ENCODE measurements around the gene DLGAP1. TPM values are rescaled to one million over a fixed set of nuclear protein-coding genes. Genes with fewer than 3 reads are reported as not detected.

Gene DLGAP1
- total RNA-seq, 1 donor from 2014 or later, result 11.5 TPM

DNA sequence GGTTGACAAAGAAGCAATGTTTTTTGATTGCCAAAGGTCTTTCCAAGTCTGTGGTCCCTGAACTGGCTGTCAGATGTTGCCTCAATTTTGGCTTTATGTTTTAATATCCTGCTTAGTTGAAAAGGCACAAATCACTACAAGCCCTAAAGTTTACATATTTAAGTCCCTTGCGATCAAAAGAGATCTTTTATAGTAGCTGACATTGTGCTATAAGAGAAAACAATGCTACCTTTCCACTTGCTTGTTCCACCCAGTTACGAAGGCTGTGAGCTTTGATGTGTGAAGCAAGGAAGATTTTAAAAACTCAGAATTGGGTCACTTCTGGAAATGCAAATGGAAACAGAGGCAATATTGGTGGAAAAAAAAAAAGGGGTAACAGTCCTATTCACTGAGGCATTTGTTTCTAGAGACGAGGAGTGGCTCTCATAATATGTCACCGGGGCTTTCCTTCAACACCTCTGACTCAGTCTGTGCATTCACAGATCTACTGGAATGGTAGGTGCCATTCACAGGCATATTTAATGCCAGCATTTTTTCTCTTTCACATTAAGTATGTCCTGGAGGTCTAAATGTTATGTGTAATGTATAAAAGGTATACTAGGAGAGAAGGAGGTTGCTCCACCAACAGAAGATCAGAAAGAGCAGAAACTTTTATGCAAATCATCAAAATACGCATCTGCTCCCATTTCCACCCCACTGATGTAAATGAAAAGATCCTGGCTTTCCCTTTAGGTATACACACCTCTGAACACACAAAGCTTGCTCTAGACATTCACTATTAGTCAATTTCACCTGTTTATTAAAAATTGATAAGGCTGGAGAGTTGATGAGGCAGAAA lies 913.3 kb downstream of the DLGAP1 start:
- Mint-ChIP-seq H3K27me3 (ENCODE audit: low read depth) (no peaks in the 10 kb centered on the region), H3K4me3 (no peak overlapping the region), H3K4me1 (peaks cover 32% of the 10 kb centered on the region), H3K36me3 (ENCODE audit: low read depth) (no peaks in the 10 kb centered on the region), H3K27ac (ENCODE audit: unreplicated experiment) (no peak overlapping the region), H3K9me3 (no peaks in the 10 kb centered on the region)
- no peak for TF ChIP-seq CTCF (conservative IDR thresholded peaks at IDR 0.05)
- DNase-seq (ENCODE audit: low read depth, low spot score), result no peak

DNA sequence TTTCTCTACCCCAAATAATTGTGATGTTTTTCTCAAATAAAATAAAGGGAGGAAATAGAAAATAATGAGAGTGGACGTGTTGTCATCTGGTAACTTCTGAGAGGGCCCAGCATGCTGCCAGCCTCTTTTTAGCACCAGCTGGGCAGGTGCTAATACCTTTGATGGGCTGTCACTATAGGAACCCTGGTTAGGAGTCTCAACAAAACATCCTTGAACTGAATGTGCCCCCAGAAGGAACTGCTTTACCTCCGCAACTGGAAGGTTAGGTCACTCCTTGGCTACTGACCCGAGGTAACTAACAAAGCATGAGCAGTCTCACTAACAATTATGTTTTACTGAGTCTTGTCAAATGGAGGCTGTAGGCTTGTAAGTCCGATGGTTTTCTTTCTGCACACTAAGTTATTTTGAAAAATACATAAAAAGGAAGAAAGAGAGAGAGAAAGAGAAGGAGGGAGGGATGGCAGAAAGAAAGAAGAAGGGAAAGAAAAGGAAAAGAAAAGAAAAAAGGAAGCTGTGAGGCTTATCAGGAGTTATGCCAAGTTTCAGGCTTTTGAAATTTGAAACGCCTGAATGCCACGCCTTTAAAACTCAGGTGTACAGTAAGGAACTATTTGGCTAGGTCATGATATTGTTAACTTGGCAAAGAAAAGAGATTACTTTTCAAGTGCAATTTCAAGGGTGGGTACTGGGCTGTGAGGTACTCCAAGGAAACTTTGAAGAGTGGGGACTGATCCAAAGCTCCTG lies 914.1 kb downstream of the DLGAP1 start:
- no peak for TF ChIP-seq CTCF (conservative IDR thresholded peaks at IDR 0.05)
- no peak for DNase-seq (ENCODE audit: low read depth, low spot score)
- Mint-ChIP-seq H3K27ac (ENCODE audit: unreplicated experiment) (no peak overlapping the region), H3K9me3 (no peaks in the 10 kb centered on the region), H3K4me1 (peaks cover 32% of the 10 kb centered on the region), H3K36me3 (ENCODE audit: low read depth) (no peaks in the 10 kb centered on the region), H3K4me3 (no peak overlapping the region), H3K27me3 (ENCODE audit: low read depth) (no peaks in the 10 kb centered on the region)

DNA sequence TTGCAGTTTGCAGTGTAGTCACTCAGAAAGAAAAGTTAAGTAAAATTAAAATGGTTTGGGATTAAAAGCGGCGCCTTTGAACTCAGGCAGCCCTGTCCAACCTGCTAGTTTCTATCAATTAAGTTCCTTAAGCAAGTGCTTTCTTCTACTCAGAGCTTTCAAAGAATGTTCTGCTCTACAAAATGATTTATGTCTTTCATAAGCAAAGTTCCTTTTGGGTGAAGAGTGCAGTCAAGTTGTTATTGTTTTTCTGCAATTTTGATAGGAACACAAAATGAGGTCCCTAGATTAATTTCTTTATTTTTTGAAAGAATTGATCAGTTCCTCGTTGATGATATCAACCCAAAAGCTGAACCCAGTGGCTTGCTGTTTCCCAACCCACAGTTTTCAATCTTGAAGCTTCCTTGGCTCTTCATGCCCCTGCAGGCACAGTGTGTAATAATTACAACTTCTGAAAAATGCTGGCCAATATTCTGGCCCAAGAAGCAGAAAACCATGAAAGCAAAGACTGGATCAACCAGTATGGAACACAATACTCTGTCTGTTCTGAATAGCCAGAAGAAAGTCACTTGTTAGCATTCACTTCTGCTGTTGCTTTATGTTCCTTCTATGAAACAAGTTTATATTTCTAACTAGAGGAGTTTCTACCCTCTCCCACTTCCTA lies 916.0 kb downstream of the DLGAP1 start:
- Mint-ChIP-seq H3K4me3 (no peak overlapping the region), H3K4me1 (peaks cover 32% of the 10 kb centered on the region), H3K27ac (ENCODE audit: unreplicated experiment) (peak overlapping the region; percentile 37), H3K36me3 (ENCODE audit: low read depth) (peaks cover 3% of the 10 kb centered on the region), H3K9me3 (no peaks in the 10 kb centered on the region), H3K27me3 (ENCODE audit: low read depth) (no peaks in the 10 kb centered on the region)
- no peak for DNase-seq (ENCODE audit: low read depth, low spot score)
- TF ChIP-seq CTCF (conservative IDR thresholded peaks at IDR 0.05), result peak; percentile 32

GRCh38 chr18:3538456-3538855 lies 916.7 kb downstream of the DLGAP1 start:
- H3K9me3 Mint-ChIP-seq, result peaks cover 2% of the 10 kb centered on the region
- DNase-seq (ENCODE audit: low read depth, low spot score), result no peak
- peaks cover 32% of the 10 kb centered on the region for H3K4me1 Mint-ChIP-seq
- peaks cover 3% of the 10 kb centered on the region for H3K36me3 Mint-ChIP-seq (ENCODE audit: low read depth)
- H3K27ac Mint-ChIP-seq (ENCODE audit: unreplicated experiment), result no peak overlapping the region
- no peak for TF ChIP-seq CTCF (conservative IDR thresholded peaks at IDR 0.05)
- no peaks in the 10 kb centered on the region for H3K27me3 Mint-ChIP-seq (ENCODE audit: low read depth)
- H3K4me3 Mint-ChIP-seq, result no peak overlapping the region

DNA sequence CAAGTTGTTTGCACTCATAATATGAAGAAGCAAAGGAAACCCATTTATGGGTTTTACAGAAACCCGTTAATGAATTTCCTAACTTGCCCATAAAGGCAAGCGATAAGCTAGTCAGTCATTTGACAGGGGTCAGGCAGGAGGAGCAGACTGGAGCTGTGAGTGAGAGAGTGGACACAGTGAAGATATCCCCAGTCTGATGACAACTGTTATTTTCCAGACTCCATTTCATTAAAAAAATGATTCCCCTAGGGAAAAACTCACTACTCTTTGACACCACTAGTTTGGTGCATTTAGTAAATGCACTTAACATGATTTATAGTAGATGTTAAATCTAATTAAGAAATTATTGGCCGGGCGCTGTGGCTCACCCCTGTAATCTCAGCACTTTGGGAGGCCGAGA lies 924.3 kb downstream of the DLGAP1 start:
- peaks cover 2% of the 10 kb centered on the region for H3K9me3 Mint-ChIP-seq
- H3K27ac Mint-ChIP-seq (ENCODE audit: unreplicated experiment), result no peak overlapping the region
- no peak for TF ChIP-seq CTCF (conservative IDR thresholded peaks at IDR 0.05)
- peaks cover 3% of the 10 kb centered on the region for H3K36me3 Mint-ChIP-seq (ENCODE audit: low read depth)
- DNase-seq (ENCODE audit: low read depth, low spot score), result no peak
- H3K27me3 Mint-ChIP-seq (ENCODE audit: low read depth), result no peaks in the 10 kb centered on the region
- peaks cover 25% of the 10 kb centered on the region for H3K4me1 Mint-ChIP-seq
- no peak overlapping the region for H3K4me3 Mint-ChIP-seq
